GM23338 (cell line): ENCODE data around the gene FABP1. TPM values are rescaled to one million over a fixed set of nuclear protein-coding genes. Genes with fewer than 3 reads are reported as not detected.

Experiments
- ATAC-seq: fragments of 200-7000 bp; cut with Tn5 transposase; 3 replicates; pipeline ENCODE4 v1.9.1; 2020
- DNase-seq: peaks from one replicate; pipeline ENCODE4 v3.0.0-alpha.2; 2015; ENCODE audit warnings: low spot score
- H2AFZ ChIP-seq: fragments of 200-600 bp; sonication (generic); 2 replicates; pipeline ENCODE4 v1.8.0; 2016; ENCODE audit warnings: antibody characterized with exemption, mild to moderate bottlenecking, moderate library complexity
- H3F3A ChIP-seq: fragments of 200-600 bp; sonication (generic); replicated peaks from 2 replicates; pipeline ENCODE4 v1.8.0; 2017; ENCODE audit warnings: antibody characterized with exemption, mixed run types, low read depth
- H3K27ac ChIP-seq: fragments of 200-600 bp; sonication (generic); 2 replicates; pipeline ENCODE4 v1.6.1; 2016; ENCODE audit warnings: low read depth
- H3K27me3 ChIP-seq: fragments of 200-600 bp; sonication (generic); 2 replicates; pipeline ENCODE4 v1.8.0; 2016; ENCODE audit warnings: mild to moderate bottlenecking, mixed run types, moderate library complexity; ENCODE audit not compliant: insufficient read depth
- H3K36me3 ChIP-seq: fragments of 200-600 bp; sonication (generic); 2 replicates; pipeline ENCODE4 v1.8.0; 2016; ENCODE audit warnings: mild to moderate bottlenecking; ENCODE audit not compliant: insufficient read depth
- H3K4me1 ChIP-seq: fragments of 200-600 bp; sonication (generic); 2 replicates; pipeline ENCODE4 v1.8.0; 2016; ENCODE audit warnings: mild to moderate bottlenecking, moderate library complexity; ENCODE audit not compliant: insufficient read depth
- H3K4me2 ChIP-seq: fragments of 200-600 bp; sonication (generic); 2 replicates; pipeline ENCODE4 v1.7.1; 2017; ENCODE audit warnings: mixed run types
- H3K4me3 ChIP-seq: fragments of 200-600 bp; sonication (generic); 2 replicates; pipeline ENCODE4 v1.6.1; 2016; ENCODE audit warnings: mixed run types
- H3K79me2 ChIP-seq: fragments of 200-600 bp; sonication (generic); replicated peaks from 2 replicates; pipeline ENCODE4 v1.8.0; 2017; ENCODE audit warnings: mild to moderate bottlenecking; ENCODE audit not compliant: insufficient read depth
- H3K9me2 ChIP-seq: fragments of 200-600 bp; sonication (generic); 2 replicates; pipeline ENCODE4 v1.8.0; 2017; ENCODE audit not compliant: insufficient read depth
- H4K20me1 ChIP-seq: fragments of 200-600 bp; sonication (generic); replicated peaks from 2 replicates; pipeline ENCODE4 v1.8.0; 2017; ENCODE audit warnings: mild to moderate bottlenecking; ENCODE audit not compliant: insufficient read depth
- H3K27ac Mint-ChIP-seq: 2 replicates; pipeline ENCODE4 v1.8.0; 2020; ENCODE audit warnings: inconsistent platforms, mild to moderate bottlenecking, moderate library complexity, mixed read lengths
- H3K27me3 Mint-ChIP-seq: 3 replicates; pipeline ENCODE4 v1.8.0; 2022; ENCODE audit warnings: low read depth, mild to moderate bottlenecking, moderate library complexity, mixed read lengths, inconsistent platforms; ENCODE audit not compliant: insufficient read depth, poor library complexity
- H3K36me3 Mint-ChIP-seq: 3 replicates; pipeline ENCODE4 v1.8.0; 2021; ENCODE audit warnings: low read depth, mild to moderate bottlenecking, inconsistent platforms, moderate library complexity, mixed read lengths
- H3K4me1 Mint-ChIP-seq: 3 replicates; pipeline ENCODE4 v1.8.0; 2020; ENCODE audit warnings: mild to moderate bottlenecking, inconsistent platforms, mixed read lengths
- H3K4me3 Mint-ChIP-seq: 3 replicates; pipeline ENCODE4 v1.8.0; 2021; ENCODE audit warnings: moderate library complexity, mild to moderate bottlenecking, inconsistent platforms, mixed read lengths
- H3K9me3 Mint-ChIP-seq: 3 replicates; pipeline ENCODE4 v1.8.0; 2020; ENCODE audit warnings: moderate library complexity, mild to moderate bottlenecking, inconsistent platforms, mixed read lengths
- CREB1 ChIP-seq: fragments of 250-450 bp; sonication (Bioruptor Pico); IDR thresholded peaks from 2 replicates; pipeline ENCODE4 v1.5.0; 2020; ENCODE audit warnings: low read depth, mild to moderate bottlenecking, moderate library complexity
- EZH2 ChIP-seq: fragments of 200-600 bp; sonication (generic); IDR thresholded peaks from one replicate; pipeline ENCODE4 v1.8.0; 2017; ENCODE audit warnings: antibody characterized with exemption, mild to moderate bottlenecking, low read depth; ENCODE audit not compliant: unreplicated experiment
- JUNB ChIP-seq: IDR thresholded peaks from one replicate; pipeline ENCODE4 v1.6.1; 2016; ENCODE audit warnings: antibody characterized with exemption; ENCODE audit not compliant: unreplicated experiment
- STAT1 ChIP-seq: IDR thresholded peaks from one replicate; pipeline ENCODE4 v1.6.1; 2016; ENCODE audit warnings: antibody characterized with exemption; ENCODE audit not compliant: unreplicated experiment
- ZNF114 ChIP-seq: fragments of 250-450 bp; sonication (Bioruptor Pico); IDR thresholded peaks from 2 replicates; pipeline ENCODE4 v1.5.0; 2020; ENCODE audit warnings: mild to moderate bottlenecking, moderate library complexity
- ZNF331 ChIP-seq: fragments of 250-450 bp; sonication (Bioruptor Pico); IDR thresholded peaks from 2 replicates; pipeline ENCODE4 v1.5.0; 2020; ENCODE audit warnings: low read depth, mild to moderate bottlenecking, moderate library complexity
- polyA plus RNA-seq: library from polyadenylated mRNA; unstranded; fragments of >200 nt; fragmentation: Nextera tagmentation; extraction: Ambion mirVana; gene quantifications from 2 replicates; pipeline ENCODE4 v1.2.1, GENCODE V29; 2016
- total RNA-seq: library from RNA; depleted of rRNA; stranded (reverse); fragments of >200 nt; shearing (Covaris generic); gene quantifications from 2 replicates; pipeline ENCODE4 v1.2.3, GENCODE V29; 2014
- TF ChIP-seq, protein P1 (sequence below): IDR thresholded peaks from one replicate; pipeline ENCODE4 v1.6.1; 2018; ENCODE audit warnings: antibody characterized with exemption; ENCODE audit not compliant: unreplicated experiment
- TF ChIP-seq, protein P2 (sequence below), 2 experiments: fragments of 200-600 bp in 1 of 2; sonication (generic) in 1 of 2; conservative IDR thresholded peaks; 2 replicates each; pipeline versions ENCODE4 v1.5.1 to v1.6.1; 2016 to 2017; ENCODE audit warnings: antibody characterized with exemption in 2 of 2, low read depth in 2 of 2, mild to moderate bottlenecking in 2 of 2, moderate library complexity in 1 of 2
- TF ChIP-seq, protein P3 (sequence below): IDR thresholded peaks from 2 replicates; pipeline ENCODE4 v1.6.1; 2016; ENCODE audit warnings: antibody characterized with exemption

The FABP1 gene
- total and polyA plus RNA-seq, 2 experiments from 2014 or later: not detected

DNA sequence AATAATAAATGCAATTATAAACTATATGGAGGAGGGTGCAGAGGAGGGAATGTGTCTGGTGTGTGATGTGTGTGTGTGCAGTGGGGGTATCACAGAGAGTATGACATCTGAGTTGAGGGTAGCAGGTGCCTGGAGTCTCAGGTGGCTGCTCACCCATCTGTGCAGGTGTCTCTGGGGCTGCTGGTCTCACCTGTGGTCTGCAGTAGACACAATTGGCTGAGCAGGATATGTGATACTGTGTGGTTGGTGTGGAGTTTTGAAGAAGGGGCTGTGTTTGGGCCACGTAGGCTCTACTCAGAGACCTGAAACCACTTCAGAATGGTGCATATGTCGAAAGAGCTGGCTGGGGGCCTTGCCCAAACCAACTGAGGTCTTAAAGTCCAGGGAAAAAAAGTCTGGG is 17.0 kb downstream of the FABP1 start (continued):
- TF ChIP-seq, protein P1, sequence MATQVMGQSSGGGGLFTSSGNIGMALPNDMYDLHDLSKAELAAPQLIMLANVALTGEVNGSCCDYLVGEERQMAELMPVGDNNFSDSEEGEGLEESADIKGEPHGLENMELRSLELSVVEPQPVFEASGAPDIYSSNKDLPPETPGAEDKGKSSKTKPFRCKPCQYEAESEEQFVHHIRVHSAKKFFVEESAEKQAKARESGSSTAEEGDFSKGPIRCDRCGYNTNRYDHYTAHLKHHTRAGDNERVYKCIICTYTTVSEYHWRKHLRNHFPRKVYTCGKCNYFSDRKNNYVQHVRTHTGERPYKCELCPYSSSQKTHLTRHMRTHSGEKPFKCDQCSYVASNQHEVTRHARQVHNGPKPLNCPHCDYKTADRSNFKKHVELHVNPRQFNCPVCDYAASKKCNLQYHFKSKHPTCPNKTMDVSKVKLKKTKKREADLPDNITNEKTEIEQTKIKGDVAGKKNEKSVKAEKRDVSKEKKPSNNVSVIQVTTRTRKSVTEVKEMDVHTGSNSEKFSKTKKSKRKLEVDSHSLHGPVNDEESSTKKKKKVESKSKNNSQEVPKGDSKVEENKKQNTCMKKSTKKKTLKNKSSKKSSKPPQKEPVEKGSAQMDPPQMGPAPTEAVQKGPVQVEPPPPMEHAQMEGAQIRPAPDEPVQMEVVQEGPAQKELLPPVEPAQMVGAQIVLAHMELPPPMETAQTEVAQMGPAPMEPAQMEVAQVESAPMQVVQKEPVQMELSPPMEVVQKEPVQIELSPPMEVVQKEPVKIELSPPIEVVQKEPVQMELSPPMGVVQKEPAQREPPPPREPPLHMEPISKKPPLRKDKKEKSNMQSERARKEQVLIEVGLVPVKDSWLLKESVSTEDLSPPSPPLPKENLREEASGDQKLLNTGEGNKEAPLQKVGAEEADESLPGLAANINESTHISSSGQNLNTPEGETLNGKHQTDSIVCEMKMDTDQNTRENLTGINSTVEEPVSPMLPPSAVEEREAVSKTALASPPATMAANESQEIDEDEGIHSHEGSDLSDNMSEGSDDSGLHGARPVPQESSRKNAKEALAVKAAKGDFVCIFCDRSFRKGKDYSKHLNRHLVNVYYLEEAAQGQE: no peak
- TF ChIP-seq CREB1 (CRISPR knock-in tag) (no peak), EZH2 (no peak), ZNF114 (CRISPR knock-in tag) (no peak), ZNF331 (CRISPR knock-in tag) (no peak)
- TF ChIP-seq, protein P2, sequence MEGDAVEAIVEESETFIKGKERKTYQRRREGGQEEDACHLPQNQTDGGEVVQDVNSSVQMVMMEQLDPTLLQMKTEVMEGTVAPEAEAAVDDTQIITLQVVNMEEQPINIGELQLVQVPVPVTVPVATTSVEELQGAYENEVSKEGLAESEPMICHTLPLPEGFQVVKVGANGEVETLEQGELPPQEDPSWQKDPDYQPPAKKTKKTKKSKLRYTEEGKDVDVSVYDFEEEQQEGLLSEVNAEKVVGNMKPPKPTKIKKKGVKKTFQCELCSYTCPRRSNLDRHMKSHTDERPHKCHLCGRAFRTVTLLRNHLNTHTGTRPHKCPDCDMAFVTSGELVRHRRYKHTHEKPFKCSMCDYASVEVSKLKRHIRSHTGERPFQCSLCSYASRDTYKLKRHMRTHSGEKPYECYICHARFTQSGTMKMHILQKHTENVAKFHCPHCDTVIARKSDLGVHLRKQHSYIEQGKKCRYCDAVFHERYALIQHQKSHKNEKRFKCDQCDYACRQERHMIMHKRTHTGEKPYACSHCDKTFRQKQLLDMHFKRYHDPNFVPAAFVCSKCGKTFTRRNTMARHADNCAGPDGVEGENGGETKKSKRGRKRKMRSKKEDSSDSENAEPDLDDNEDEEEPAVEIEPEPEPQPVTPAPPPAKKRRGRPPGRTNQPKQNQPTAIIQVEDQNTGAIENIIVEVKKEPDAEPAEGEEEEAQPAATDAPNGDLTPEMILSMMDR (conservative IDR thresholded peaks at IDR 0.05; ENCODE audit: low read depth in 2 of 2): no peak

- Histone ChIP-seq H3F3A (no peaks in the 10 kb centered on the region), H3K79me2 (no peaks in the 10 kb centered on the region), H3K4me1 (no peaks in the 10 kb centered on the region), H3K27me3 (no peaks in the 10 kb centered on the region), H3K27ac (no peak overlapping the region), H3K36me3 (no peaks in the 10 kb centered on the region), H3K4me2 (no peak overlapping the region), H2AFZ (no peak overlapping the region), H3K9me2 (peaks cover 8% of the 10 kb centered on the region), H4K20me1 (no peaks in the 10 kb centered on the region), H3K4me3 (no peak overlapping the region)
- H3K9me3 Mint-ChIP-seq: peaks cover 20% of the 10 kb centered on the region
- DNase-seq (no peak), ATAC-seq (no peak)
- H3K27me3 Mint-ChIP-seq: no peaks in the 10 kb centered on the region
- H3K4me1 Mint-ChIP-seq: no peaks in the 10 kb centered on the region
- no peak overlapping the region for H3K27ac Mint-ChIP-seq
- H3K4me3 Mint-ChIP-seq: no peak overlapping the region
- TF ChIP-seq ZNF331 (CRISPR knock-in tag) (no peak), JUNB (no peak), ZNF114 (CRISPR knock-in tag) (no peak), EZH2 (no peak), STAT1 (no peak)
- TF ChIP-seq, protein P1: no peak
- TF ChIP-seq, protein P2 (conservative IDR thresholded peaks at IDR 0.05; ENCODE audit: low read depth in 2 of 2): no peak
- TF ChIP-seq, protein P3, sequence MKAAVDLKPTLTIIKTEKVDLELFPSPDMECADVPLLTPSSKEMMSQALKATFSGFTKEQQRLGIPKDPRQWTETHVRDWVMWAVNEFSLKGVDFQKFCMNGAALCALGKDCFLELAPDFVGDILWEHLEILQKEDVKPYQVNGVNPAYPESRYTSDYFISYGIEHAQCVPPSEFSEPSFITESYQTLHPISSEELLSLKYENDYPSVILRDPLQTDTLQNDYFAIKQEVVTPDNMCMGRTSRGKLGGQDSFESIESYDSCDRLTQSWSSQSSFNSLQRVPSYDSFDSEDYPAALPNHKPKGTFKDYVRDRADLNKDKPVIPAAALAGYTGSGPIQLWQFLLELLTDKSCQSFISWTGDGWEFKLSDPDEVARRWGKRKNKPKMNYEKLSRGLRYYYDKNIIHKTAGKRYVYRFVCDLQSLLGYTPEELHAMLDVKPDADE: no peak
- H3K36me3 Mint-ChIP-seq: peaks cover 6% of the 10 kb centered on the region; the same call in 2 of the 3 replicates
These were observed 19.1 kb downstream of the FABP1 start for GRCh38 chr2:88108796-88109195.
